Measurements from ENCODE around the gene BANK1. TPM values are rescaled to one million over a fixed set of nuclear protein-coding genes. Genes with fewer than 3 reads are reported as not detected.
A peak's percentile ranks its signal among the peaks of the same experiment; 100 is the strongest.

BANK1 gene
- total RNA-seq (2014; rRNA removed; shearing (Covaris generic); ENCODE audit: low replicate concordance): 1.1 TPM in 1 of 2 replicates, not detected in the other

DNA sequence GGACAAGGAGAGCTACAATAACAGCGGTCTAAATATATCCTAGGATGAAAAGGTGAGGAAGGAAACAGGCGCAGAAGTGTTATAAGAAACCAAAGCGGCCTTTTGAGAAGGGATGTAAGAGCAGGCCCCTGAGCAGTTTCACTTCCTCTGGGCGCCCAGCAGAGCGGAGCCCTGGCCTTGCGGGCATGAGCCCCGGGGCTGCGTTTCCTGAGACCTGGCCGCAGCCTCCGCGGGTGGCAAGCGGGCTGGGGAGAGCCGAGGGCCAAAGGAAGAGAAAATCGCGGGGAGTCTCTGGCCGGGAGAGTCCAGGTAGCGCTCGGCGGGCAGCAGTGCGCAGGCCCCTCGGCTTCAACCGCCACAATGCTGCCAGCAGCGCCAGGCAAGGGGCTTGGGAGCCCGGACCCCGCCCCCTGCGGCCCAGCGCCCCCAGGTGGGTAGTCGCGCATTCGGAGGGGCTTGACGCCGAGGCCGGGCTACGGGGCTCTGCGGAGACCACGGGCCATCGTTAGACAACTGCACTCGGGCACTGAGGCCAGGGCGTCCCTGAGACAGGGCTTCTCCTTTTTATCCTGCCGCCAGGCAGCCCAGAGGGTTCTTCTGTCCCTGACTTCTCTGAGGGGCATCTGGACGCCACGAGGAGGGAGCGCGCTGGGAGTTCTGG is at the start of gene BANK1:
Gene BANK1, plus strand, starts transcription at position 210 of the 661 bp plus-strand sequence. Its CDS starts 151 bp downstream, at position 361.
- Histone ChIP-seq H3K36me3 (no peaks in the 10 kb centered on the region), H3K4me3 (peak within 1 kb of the TSS; percentile 42), H3K9me3 (no peaks in the 10 kb centered on the region), H3K27me3 (no peaks in the 10 kb centered on the region)
- DNase-seq: peak; percentile 51

- H3K36me3 ChIP-seq: no peaks in the 10 kb centered on the region
- H3K9me3 ChIP-seq: no peaks in the 10 kb centered on the region
- H3K4me3 ChIP-seq: no peak overlapping the region
- H3K27me3 ChIP-seq: no peaks in the 10 kb centered on the region
- DNase-seq: no peak
These were observed 36.8 kb upstream of the BANK1 start for GRCh38 chr4:101753721-101754120.

DNA sequence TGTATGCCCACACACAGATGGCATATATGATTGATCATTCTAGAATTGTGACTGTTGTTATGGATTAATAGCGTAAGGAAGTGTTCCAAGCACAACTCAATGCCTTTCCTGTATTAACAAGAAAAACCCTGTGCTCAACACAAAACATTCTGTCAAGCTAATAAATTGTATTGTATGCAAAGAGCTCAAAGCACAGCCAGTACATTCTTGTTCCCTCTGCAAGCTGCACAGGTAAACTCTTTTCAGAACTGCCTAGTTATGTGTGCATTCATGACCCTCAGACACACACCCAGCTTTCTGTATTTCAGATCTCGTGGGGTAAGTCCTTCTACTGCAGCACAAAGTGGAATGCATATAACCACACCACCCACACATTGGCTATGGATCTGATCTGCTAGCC is 34.3 kb upstream of the BANK1 start:
- Histone ChIP-seq H3K9me3 (no peaks in the 10 kb centered on the region), H3K27me3 (no peaks in the 10 kb centered on the region), H3K36me3 (no peaks in the 10 kb centered on the region), H3K4me3 (no peak overlapping the region)
- DNase-seq: no peak

GRCh38 chr4:101761405-101761804 is 29.1 kb upstream of the BANK1 start:
- DNase-seq: no peak
- Histone ChIP-seq H3K36me3 (no peaks in the 10 kb centered on the region), H3K9me3 (no peaks in the 10 kb centered on the region), H3K4me3 (no peak overlapping the region), H3K27me3 (no peaks in the 10 kb centered on the region)

DNA sequence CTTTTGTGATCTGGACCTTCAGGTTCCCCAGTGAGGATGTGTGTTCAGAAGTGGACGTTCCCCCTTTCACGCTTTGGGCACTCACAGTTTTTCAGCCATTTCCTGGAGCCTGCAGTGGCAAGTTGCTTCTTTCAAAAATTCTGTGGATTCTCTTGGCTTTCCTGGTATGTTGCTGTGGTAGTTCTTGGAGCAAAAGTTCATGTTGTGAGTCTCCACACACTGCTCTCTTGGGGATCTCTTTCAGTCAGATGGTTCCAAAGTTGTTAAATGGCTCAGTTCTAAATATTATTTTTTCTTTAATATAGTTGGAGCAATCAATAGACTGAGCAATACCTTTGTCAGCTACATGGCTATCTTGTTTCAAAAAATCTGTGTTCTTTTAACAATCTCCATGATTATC is 28.5 kb upstream of the BANK1 start:
- no peaks in the 10 kb centered on the region for H3K9me3 ChIP-seq
- H3K27me3 ChIP-seq: no peaks in the 10 kb centered on the region
- no peak overlapping the region for H3K4me3 ChIP-seq
- H3K36me3 ChIP-seq: no peaks in the 10 kb centered on the region
- no peak for DNase-seq

- Histone ChIP-seq H3K4me3 (no peak overlapping the region), H3K27me3 (no peaks in the 10 kb centered on the region), H3K9me3 (no peaks in the 10 kb centered on the region), H3K36me3 (no peaks in the 10 kb centered on the region)
- no peak for DNase-seq
These were observed 28.0 kb upstream of the BANK1 start for GRCh38 chr4:101762534-101762933.

DNA sequence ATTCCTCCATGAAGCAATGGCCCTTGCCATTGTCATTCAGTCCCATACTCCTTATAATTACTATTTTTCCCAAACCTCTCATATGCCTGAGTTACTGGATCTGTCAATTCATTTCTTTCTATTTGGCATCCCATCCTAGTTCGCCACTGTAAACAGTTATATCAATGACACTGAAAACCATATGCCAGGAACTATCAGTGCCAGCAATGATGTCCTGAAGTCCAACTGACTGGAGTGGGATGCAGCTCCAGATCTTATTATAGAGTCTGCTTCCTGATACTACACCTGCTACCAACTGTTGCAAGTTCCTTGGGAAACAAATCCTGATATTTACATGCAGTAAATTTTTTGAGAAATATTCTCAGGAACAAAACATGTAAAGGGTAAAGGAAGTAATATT is 27.0 kb upstream of the BANK1 start:
- no peaks in the 10 kb centered on the region for H3K27me3 ChIP-seq
- no peak overlapping the region for H3K4me3 ChIP-seq
- H3K9me3 ChIP-seq: no peaks in the 10 kb centered on the region
- H3K36me3 ChIP-seq: no peaks in the 10 kb centered on the region
- no peak for DNase-seq

- H3K27me3 ChIP-seq: no peaks in the 10 kb centered on the region
- H3K4me3 ChIP-seq: no peak overlapping the region
- no peak for DNase-seq
- no peaks in the 10 kb centered on the region for H3K9me3 ChIP-seq
- H3K36me3 ChIP-seq: no peaks in the 10 kb centered on the region
These were observed 15.7 kb upstream of the BANK1 start for GRCh38 chr4:101774807-101775206.

- H3K9me3 ChIP-seq: no peaks in the 10 kb centered on the region
- no peaks in the 10 kb centered on the region for H3K27me3 ChIP-seq
- no peak for DNase-seq
- no peaks in the 10 kb centered on the region for H3K36me3 ChIP-seq
- no peak overlapping the region for H3K4me3 ChIP-seq
These were observed 13.1 kb upstream of the BANK1 start for GRCh38 chr4:101777431-101777830.

- H3K9me3 ChIP-seq: no peaks in the 10 kb centered on the region
- no peak for DNase-seq
These were observed 10.2 kb upstream of the BANK1 start for GRCh38 chr4:101780284-101780683.

GRCh38 chr4:101782546-101782945 is 8.0 kb upstream of the BANK1 start:
- no peaks in the 10 kb centered on the region for H3K9me3 ChIP-seq
- no peaks in the 10 kb centered on the region for H3K27me3 ChIP-seq
- no peak for DNase-seq

More at GRCh38 chr4:101780284-101780683, 10.2 kb upstream of the BANK1 start:
- H3K27me3 ChIP-seq: no peaks in the 10 kb centered on the region
- no peaks in the 10 kb centered on the region for H3K36me3 ChIP-seq
- no peak overlapping the region for H3K4me3 ChIP-seq

GRCh38 chr4:101784957-101785356 is 5.6 kb upstream of the BANK1 start:
- no peak overlapping the region for H3K4me3 ChIP-seq

More at GRCh38 chr4:101782546-101782945, 8.0 kb upstream of the BANK1 start:
- H3K4me3 ChIP-seq: no peak overlapping the region
- no peaks in the 10 kb centered on the region for H3K36me3 ChIP-seq

GRCh38 chr4:101785486-101785885 is 5.0 kb upstream of the BANK1 start:
- H3K27me3 ChIP-seq: no peaks in the 10 kb centered on the region
- H3K9me3 ChIP-seq: no peaks in the 10 kb centered on the region
- no peaks in the 10 kb centered on the region for H3K36me3 ChIP-seq
- H3K4me3 ChIP-seq: no peak overlapping the region
- no peak for DNase-seq

More at GRCh38 chr4:101784957-101785356, 5.6 kb upstream of the BANK1 start:
- Histone ChIP-seq H3K9me3 (no peaks in the 10 kb centered on the region), H3K27me3 (no peaks in the 10 kb centered on the region), H3K36me3 (no peaks in the 10 kb centered on the region)
- DNase-seq: no peak

DNA sequence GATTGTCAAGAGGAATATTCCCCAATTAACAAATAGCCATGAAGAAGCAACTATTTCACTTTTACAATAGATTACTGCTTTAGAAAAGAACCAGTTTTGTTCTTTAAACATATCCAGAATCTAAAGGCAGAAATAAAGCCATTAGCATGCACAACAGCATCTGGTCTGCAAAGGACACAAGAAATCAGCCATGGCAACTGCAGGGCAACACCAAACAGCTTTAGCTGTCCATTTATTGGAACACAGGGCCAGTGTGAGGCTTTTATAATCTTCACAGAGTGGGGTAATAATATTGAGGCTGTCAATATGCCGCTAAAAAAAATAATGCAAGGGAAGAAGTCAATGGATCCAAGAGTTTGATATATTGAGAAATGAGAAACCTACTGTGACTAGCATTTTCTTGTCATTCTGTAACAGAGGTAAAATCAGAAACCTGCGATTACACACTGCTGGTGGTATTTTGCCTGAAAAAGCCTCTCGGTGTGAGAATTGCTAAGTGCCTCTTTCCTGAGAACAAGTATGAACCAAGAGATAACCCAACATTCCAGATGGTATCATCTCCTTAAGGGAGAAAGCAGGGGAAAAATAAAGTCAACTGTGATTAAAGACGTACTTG is 2.7 kb upstream of the BANK1 start:
- Histone ChIP-seq H3K4me3 (no peak overlapping the region), H3K27me3 (no peaks in the 10 kb centered on the region), H3K9me3 (no peaks in the 10 kb centered on the region), H3K36me3 (no peaks in the 10 kb centered on the region)
- no peak for DNase-seq

DNA sequence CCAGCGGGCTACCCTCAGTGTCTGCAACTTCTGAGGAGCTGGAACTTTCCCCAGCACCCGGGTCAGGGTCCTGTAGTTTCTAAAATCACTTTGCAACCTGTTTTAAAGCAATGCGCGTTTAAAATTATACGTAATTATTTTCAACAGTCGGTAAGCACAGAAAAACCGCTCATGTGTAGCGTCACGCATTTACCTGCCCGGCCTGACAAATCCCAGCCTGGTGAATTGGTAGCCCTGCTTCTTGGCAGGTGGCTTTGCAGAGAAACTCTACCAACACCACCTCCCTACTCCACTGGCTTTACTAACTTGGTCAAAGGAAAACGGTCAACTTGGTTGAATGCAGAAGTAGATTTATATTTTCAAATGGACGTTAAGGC is 640 bp downstream of the BANK1 start:
- H3K9me3 ChIP-seq: no peaks in the 10 kb centered on the region
- no peaks in the 10 kb centered on the region for H3K36me3 ChIP-seq
- no peaks in the 10 kb centered on the region for H3K27me3 ChIP-seq
- H3K4me3 ChIP-seq: peak overlapping the region; percentile 42
- no peak for DNase-seq

GRCh38 chr4:101792056-101792590 is 1.6 kb downstream of the BANK1 start:
- H3K27me3 ChIP-seq: no peaks in the 10 kb centered on the region
- no peak overlapping the region for H3K4me3 ChIP-seq
- no peaks in the 10 kb centered on the region for H3K9me3 ChIP-seq
- no peaks in the 10 kb centered on the region for H3K36me3 ChIP-seq
- no peak for DNase-seq

- Histone ChIP-seq H3K9me3 (no peaks in the 10 kb centered on the region), H3K36me3 (no peaks in the 10 kb centered on the region), H3K27me3 (no peaks in the 10 kb centered on the region), H3K4me3 (no peak overlapping the region)
- no peak for DNase-seq
These were observed 2.9 kb downstream of the BANK1 start for GRCh38 chr4:101793397-101793796.

- H3K9me3 ChIP-seq: no peaks in the 10 kb centered on the region
- DNase-seq: no peak
These were observed 4.3 kb downstream of the BANK1 start for GRCh38 chr4:101794806-101795205.

More at GRCh38 chr4:101794806-101795205, 4.3 kb downstream of the BANK1 start:
- H3K36me3 ChIP-seq: no peaks in the 10 kb centered on the region
- no peaks in the 10 kb centered on the region for H3K27me3 ChIP-seq
- no peak overlapping the region for H3K4me3 ChIP-seq

All from MG63 (cell line).